PC-3 (cell line): ENCODE results near the gene BUD31. TPM values are rescaled to one million over a fixed set of nuclear protein-coding genes. Genes with fewer than 3 reads are reported as not detected.

Source experiments
- ATAC-seq: fragments of 200-7000 bp; cut with Tn5 transposase; 2 replicates; pipeline ENCODE4 v1.9.1; 2020; ENCODE audit warnings: mild to moderate bottlenecking, moderate library complexity
- BruUV-seq: library from RNA; stranded (reverse); fragments of 400-500 nt; replicated peaks from 2 replicates; lab custom pipeline; 2021; lab: Mats Ljungman, UMichigan
- CTCF ChIA-PET: fragments of 300-600 bp; sonication (Branson Sonifier 250); formaldehyde crosslinking; loops from one replicate; lab custom pipeline; 2022; ENCODE audit warnings: antibody characterized with exemption; lab: Charles Lee
- POLR2A ChIA-PET: fragments of 300-600 bp; sonication (Branson Sonifier 250); formaldehyde crosslinking; loops from one replicate; lab custom pipeline; 2022; ENCODE audit warnings: antibody characterized with exemption; ENCODE audit not compliant: unreplicated experiment; lab: Charles Lee
- DNase-seq: peaks from one replicate; pipeline ENCODE4 v3.0.0-alpha.2; 2015
- H2AFZ ChIP-seq: fragments of 300-600 bp; sonication (generic); 2 replicates; pipeline ENCODE4 v1.6.0; 2016; ENCODE audit warnings: antibody characterized with exemption, low read length
- H3F3A ChIP-seq: fragments of 300-600 bp; sonication (generic); one replicate; pipeline ENCODE4 v1.6.0; 2017; ENCODE audit warnings: antibody characterized with exemption, low read length, control low read depth, mild to moderate bottlenecking; ENCODE audit not compliant: unreplicated experiment
- H3K27ac ChIP-seq: fragments of 300-600 bp; sonication (generic); 2 replicates; pipeline ENCODE4 v1.5.1; 2016; ENCODE audit warnings: mild to moderate bottlenecking, low read length
- H3K27me3 ChIP-seq: fragments of 300-600 bp; sonication (generic); 2 replicates; pipeline ENCODE4 v1.6.1; 2016; ENCODE audit warnings: low read length, mixed read lengths
- H3K36me3 ChIP-seq: fragments of 300-600 bp; sonication (generic); 2 replicates; pipeline ENCODE4 v1.6.1; 2016; ENCODE audit warnings: low read depth, mixed run types, low read length, mixed read lengths
- H3K4me1 ChIP-seq: fragments of 300-600 bp; sonication (generic); 2 replicates; pipeline ENCODE4 v1.5.1; 2016; ENCODE audit warnings: low read length; ENCODE audit not compliant: insufficient read depth
- H3K4me2 ChIP-seq: fragments of 300-600 bp; sonication (generic); 2 replicates; pipeline ENCODE4 v1.6.0; 2016; ENCODE audit warnings: low read length
- H3K4me3 ChIP-seq: fragments of 300-600 bp; sonication (generic); 2 replicates; pipeline ENCODE4 v1.5.1; 2016; ENCODE audit warnings: mild to moderate bottlenecking, low read length, mixed read lengths
- H3K79me2 ChIP-seq: fragments of 300-600 bp; sonication (generic); 2 replicates; pipeline ENCODE4 v1.6.1; 2017; ENCODE audit warnings: low read length, mixed read lengths
- H3K9ac ChIP-seq: fragments of 300-600 bp; sonication (generic); 2 replicates; pipeline ENCODE4 v1.6.0; 2016; ENCODE audit warnings: mild to moderate bottlenecking, low read length
- H3K9me2 ChIP-seq: fragments of 300-600 bp; sonication (generic); replicated peaks from 2 replicates; pipeline ENCODE4 v1.6.1; 2016; ENCODE audit warnings: mixed run types, low read length, mixed read lengths
- H3K9me3 ChIP-seq: fragments of 300-600 bp; sonication (generic); 2 replicates; pipeline ENCODE4 v1.6.1; 2016; ENCODE audit warnings: low read length, mixed read lengths
- H4K20me1 ChIP-seq: fragments of 300-600 bp; sonication (generic); 2 replicates; pipeline ENCODE4 v1.6.1; 2016; ENCODE audit warnings: low read length, mixed read lengths
- CTCF ChIP-seq: fragments of 300-600 bp; sonication (generic); conservative IDR thresholded peaks from 2 replicates; pipeline ENCODE4 v1.5.1; 2017; ENCODE audit warnings: antibody characterized with exemption, low read depth, mild to moderate bottlenecking, low read length
- EZH2 ChIP-seq: fragments of 300-600 bp; sonication (generic); IDR thresholded peaks from one replicate; pipeline ENCODE4 v1.6.1; 2017; ENCODE audit warnings: antibody characterized with exemption, mild to moderate bottlenecking, low read length; ENCODE audit not compliant: unreplicated experiment
- EZH2phosphoT487 ChIP-seq: fragments of 300-600 bp; sonication (generic); IDR thresholded peaks from 2 replicates; pipeline ENCODE4 v1.6.1; 2018; ENCODE audit warnings: mild to moderate bottlenecking, antibody characterized with exemption, low read length, borderline replicate concordance
- intact Hi-C: fragments of 100-400 bp; cut with micrococcal nuclease; formaldehyde crosslinking; loops from 2 replicates; pipeline ENCODE4 v1.9.0; 2023
- total RNA-seq: library from RNA; depleted of rRNA; stranded (reverse); fragments of >200 nt; gene quantifications from 2 replicates; pipeline ENCODE4 v1.2.3, GENCODE V29; 2014; rRNA removed

BUD31 gene
- total RNA-seq, 1 experiment from 2014 or later: 144 TPM

GRCh38 chr7:99465421-99465768 is 56.6 kb downstream of the BUD31 start:
- H3K4me2 ChIP-seq: peak overlapping the region; percentile 87
- no peak for TF ChIP-seq EZH2phosphoT487
- TF ChIP-seq EZH2: no peak
- no peak for TF ChIP-seq CTCF
- TSS peak; percentile 66 for BruUV-seq
- H3K27me3 ChIP-seq: no peaks in the 10 kb centered on the region
- peaks cover 60% of the 10 kb centered on the region for H3K79me2 ChIP-seq
- ChIA-PET POLR2A (interaction anchor here (0.7 kb wide), 1 partner anchor 1083 kb away, joined by 3 read pairs; no protein-coding TSS in a partner anchor), CTCF (interaction anchor here (0.6 kb wide), 1 partner anchor 590 kb away, joined by 13 read pairs; no protein-coding TSS in a partner anchor)
- no peaks in the 10 kb centered on the region for H3F3A ChIP-seq
- peak overlapping the region; percentile 85 for H3K4me3 ChIP-seq
- H4K20me1 ChIP-seq: peaks cover 14% of the 10 kb centered on the region; the same call in 1 of the 2 replicates
- H3K36me3 ChIP-seq: peaks cover 11% of the 10 kb centered on the region
- H3K9me3 ChIP-seq: no peaks in the 10 kb centered on the region
- peak overlapping the region; percentile 44 for H3K27ac ChIP-seq
- H3K9ac ChIP-seq: peak overlapping the region; percentile 95
- DNase-seq (no peak), ATAC-seq (peak; percentile 9)
- intact Hi-C loops: no loop called here
- H2AFZ ChIP-seq: peak overlapping the region; percentile 93; the same call in 1 of the 2 replicates
- no peaks in the 10 kb centered on the region for H3K9me2 ChIP-seq
- H3K4me1 ChIP-seq: 0 out of 2 replicates have a peak, but pooled peaks cover 4% of the 10 kb centered on the region

- Histone ChIP-seq H3K9me3 (no peaks in the 10 kb centered on the region), H3K4me2 (no peak overlapping the region), H3K27me3 (no peaks in the 10 kb centered on the region), H3F3A (no peaks in the 10 kb centered on the region), H3K9me2 (no peaks in the 10 kb centered on the region), H3K9ac (no peak overlapping the region), H3K36me3 (peaks cover 4% of the 10 kb centered on the region; the same call in 1 of the 2 replicates), H3K79me2 (peaks cover 39% of the 10 kb centered on the region), H3K27ac (no peak overlapping the region), H2AFZ (no peak overlapping the region), H4K20me1 (no peaks in the 10 kb centered on the region), H3K4me3 (no peak overlapping the region), H3K4me1 (0 out of 2 replicates have a peak, but pooled peaks cover 4% of the 10 kb centered on the region)
- TF ChIP-seq EZH2 (no peak), EZH2phosphoT487 (no peak), CTCF (no peak)
- CTCF ChIA-PET: no interaction called here
- ATAC-seq (no peak), DNase-seq (no peak)
- intact Hi-C loops: no loop called here
- POLR2A ChIA-PET: no interaction called here
- BruUV-seq: no TSS peak
Observed at GRCh38 chr7:99468336-99468918, 59.7 kb downstream of the BUD31 start.

Other genes starting within 250 kb of the BUD31 start
- gene KPNA7, start 200.9 kb upstream of the BUD31 start, total RNA-seq: 0.40 and 1.3 TPM in 2 replicates
- gene MYH16, start 136.1 kb upstream of the BUD31 start, total RNA-seq: 2.8 and 4.7 TPM in 2 replicates
- 183 and 193 TPM in 2 replicates for gene ARPC1A, start 83.1 kb upstream of the BUD31 start, total RNA-seq
- 358 and 381 TPM in 2 replicates for gene ARPC1B, start 34.2 kb upstream of the BUD31 start, total RNA-seq
- gene PDAP1, start 372 bp upstream of the BUD31 start, total RNA-seq: 58.6 and 84.7 TPM in 2 replicates
- 10.4 and 11.5 TPM in 2 replicates for gene PTCD1, start 29.8 kb downstream of the BUD31 start, total RNA-seq
- gene CPSF4, start 30.0 kb downstream of the BUD31 start, total RNA-seq: 49.5 and 65.3 TPM in 2 replicates
- gene ATP5MF, start 57.2 kb downstream of the BUD31 start, total RNA-seq: 660 and 1,030 TPM in 2 replicates
- gene ZNF789, start 63.9 kb downstream of the BUD31 start, total RNA-seq: 6.6 and 8.3 TPM in 2 replicates
- 17.7 and 19.4 TPM in 2 replicates for gene ZNF394, start 91.3 kb downstream of the BUD31 start, total RNA-seq
- gene ZKSCAN5, start 95.7 kb downstream of the BUD31 start, total RNA-seq: 8.6 and 9.9 TPM in 2 replicates
- 2.2 and 3.8 TPM in 2 replicates for gene FAM200A, start 143.1 kb downstream of the BUD31 start, total RNA-seq
- not detected in 2 replicates for gene ZNF655, start 149.7 kb downstream of the BUD31 start, total RNA-seq
- gene TMEM225B, start 189.3 kb downstream of the BUD31 start, total RNA-seq: not detected in 2 replicates
- 13.9 and 18.9 TPM in 2 replicates for gene ZSCAN25, start 208.0 kb downstream of the BUD31 start, total RNA-seq